ENCODE results near the gene NEURL2.

GRCh38 chr20:45902199-45902701 lies 11.2 kb upstream of the NEURL2 start:
- TF ChIP-seq EZH2 (IDR thresholded peaks at IDR 0.05; ENCODE audit: low read length) (no peak), CTCF (optimal IDR thresholded peaks at IDR 0.05 in 1 of 3, IDR thresholded peaks at IDR 0.05 in 1 of 3, conservative IDR thresholded peaks at IDR 0.05 in 1 of 3; ENCODE audit: extremely low read depth in 1 of 3, insufficient read depth in 2 of 3, low read length in 3 of 3) (no peak)
